HepG2 (cell line): ENCODE data around the gene FAM228A. TPM values are rescaled to one million over a fixed set of nuclear protein-coding genes. Genes with fewer than 3 reads are reported as not detected.

ENCODE experiments used
- CBX5 ChIP-seq: sonication (generic); formaldehyde crosslinking; IDR thresholded peaks from 2 replicates; pipeline ENCODE4 v1.4.0; 2020; ENCODE audit warnings: missing genetic modification reagents, borderline replicate concordance
- CHCHD3 ChIP-seq: sonication (generic); formaldehyde crosslinking; IDR thresholded peaks from 2 replicates; pipeline ENCODE4 v1.8.0; 2022; ENCODE audit warnings: mild to moderate bottlenecking, missing genetic modification reagents, moderate library complexity
- CSRNP2 ChIP-seq: sonication (generic); formaldehyde crosslinking; conservative IDR thresholded peaks from 2 replicates; pipeline ENCODE4 v1.8.0; 2022; ENCODE audit warnings: low read depth, missing genetic modification reagents
- GPBP1L1 ChIP-seq: sonication (generic); formaldehyde crosslinking; IDR thresholded peaks from 2 replicates; pipeline ENCODE4 v1.5.0; 2020; ENCODE audit warnings: mild to moderate bottlenecking, missing genetic modification reagents
- GPN1 ChIP-seq: sonication (generic); formaldehyde crosslinking; IDR thresholded peaks from 2 replicates; pipeline ENCODE4 v1.5.1; 2020; ENCODE audit warnings: missing genetic modification reagents, borderline replicate concordance
- HNRNPH1 ChIP-seq: fragments of 200-400 bp; formaldehyde crosslinking; optimal IDR thresholded peaks from 2 replicates; pipeline ENCODE3; 2017; ENCODE audit warnings: mild to moderate bottlenecking, low read depth, low read length
- IKZF1 ChIP-seq: fragments of 450-650 bp; IDR thresholded peaks from 2 replicates; pipeline ENCODE4 v1.7.1; 2016
- JDP2 ChIP-seq: sonication (generic); formaldehyde crosslinking; IDR thresholded peaks from 2 replicates; pipeline ENCODE4 v1.8.1; 2022; ENCODE audit warnings: missing genetic modification reagents, borderline replicate concordance
- KAT7 ChIP-seq: IDR thresholded peaks from 2 replicates; pipeline ENCODE4 v1.6.1; 2018; ENCODE audit warnings: borderline replicate concordance, missing compliant biosample characterization
- NBN ChIP-seq: fragments of 450-650 bp; conservative IDR thresholded peaks from 2 replicates; pipeline ENCODE4 v1.6.1; 2017
- PCBP2 ChIP-seq: fragments of 200-400 bp; formaldehyde crosslinking; optimal IDR thresholded peaks from 2 replicates; pipeline ENCODE3; 2018; ENCODE audit warnings: low read length, low read depth; ENCODE audit not compliant: poor library complexity, severe bottlenecking
- POGK ChIP-seq: sonication (generic); formaldehyde crosslinking; conservative IDR thresholded peaks from 2 replicates; pipeline ENCODE4 v1.8.0; 2022; ENCODE audit warnings: mild to moderate bottlenecking, moderate library complexity, missing genetic modification reagents
- PRPF4 ChIP-seq: fragments of 200-400 bp; formaldehyde crosslinking; IDR thresholded peaks from 2 replicates; pipeline ENCODE4 v1.6.1; 2016; ENCODE audit warnings: low read length, low read depth; ENCODE audit not compliant: poor library complexity, severe bottlenecking
- SIX1 ChIP-seq: sonication (generic); formaldehyde crosslinking; IDR thresholded peaks from 2 replicates; pipeline ENCODE4 v1.4.0; 2020; ENCODE audit warnings: missing genetic modification reagents, borderline replicate concordance
- TRIM24 ChIP-seq: sonication (generic); formaldehyde crosslinking; IDR thresholded peaks from 2 replicates; pipeline ENCODE4 v1.8.0; 2022; ENCODE audit warnings: mild to moderate bottlenecking, missing genetic modification reagents
- ZBTB8A ChIP-seq: sonication (generic); formaldehyde crosslinking; IDR thresholded peaks from 2 replicates; pipeline ENCODE4 v1.4.0; 2020; ENCODE audit warnings: mild to moderate bottlenecking, low read depth, missing genetic modification reagents, borderline replicate concordance
- ZFP90 ChIP-seq: sonication (generic); formaldehyde crosslinking; IDR thresholded peaks from 2 replicates; pipeline ENCODE4 v1.8.0; 2022; ENCODE audit warnings: missing genetic modification reagents, mild to moderate bottlenecking, inconsistent platforms, borderline replicate concordance
- ZMYM4 ChIP-seq: sonication (generic); formaldehyde crosslinking; IDR thresholded peaks from 2 replicates; pipeline ENCODE4 v1.8.1; 2023; ENCODE audit warnings: mild to moderate bottlenecking, missing genetic modification reagents
- ZNF205 ChIP-seq: IDR thresholded peaks from 2 replicates; pipeline ENCODE4 v1.6.1; 2018; ENCODE audit warnings: missing biosample characterization, missing genetic modification reagents
- ZNF256 ChIP-seq: sonication (generic); formaldehyde crosslinking; conservative IDR thresholded peaks from 2 replicates; pipeline ENCODE4 v1.4.0; 2020; ENCODE audit warnings: missing genetic modification reagents
- ZNF576 ChIP-seq: sonication (generic); formaldehyde crosslinking; IDR thresholded peaks from 2 replicates; pipeline ENCODE4 v1.4.0; 2020; ENCODE audit warnings: mild to moderate bottlenecking, missing genetic modification reagents
- polyA plus RNA-seq, 8 experiments: library from polyadenylated mRNA; depleted of rRNA in 3 of 8; stranded (reverse) in 7 of 8; unstranded in 1 of 8; fragments of >200 nt; fragmentation: Illumina TruSeq in 4 of 8; extraction: Trizol in 4 of 8; gene quantifications; 2 replicates each; pipeline versions ENCODE4 v1.2.1 to v1.2.3, GENCODE V29; 2011 to 2016; ENCODE audit warnings: low read depth in 4 of 8, missing spikeins in 1 of 8, mixed read lengths in 1 of 8; ENCODE audit not compliant: insufficient read depth in 1 of 8
- total RNA-seq, 5 experiments: library from RNA; depleted of rRNA; stranded (reverse); fragments of >200 nt; fragmentation: Illumina TruSeq; extraction: Trizol; gene quantifications; 2 replicates each; pipeline ENCODE4 v1.2.3, GENCODE V29; 2016; ENCODE audit warnings: low read depth in 1 of 5
- TF ChIP-seq, protein P1 (sequence below): sonication (generic); formaldehyde crosslinking; IDR thresholded peaks from 2 replicates; pipeline ENCODE4 v1.5.0; 2020; ENCODE audit warnings: missing genetic modification reagents, mild to moderate bottlenecking, borderline replicate concordance
- TF ChIP-seq, protein P2 (sequence below): sonication (generic); formaldehyde crosslinking; IDR thresholded peaks from 2 replicates; pipeline ENCODE4 v1.5.0; 2020; ENCODE audit warnings: mild to moderate bottlenecking, missing genetic modification reagents

Gene FAM228A
- total and polyA plus RNA-seq, 2 of the 13 experiments (the other 11 are each of a cell fraction or from before 2014, with no cell fraction given) = not detected

GRCh38 chr2:24164416-24164973, 10.4 kb upstream of the FAM228A start (continued):
- TF ChIP-seq ZNF205 (CRISPR knock-in tag) = 0 out of 2 replicates have a peak, but pooled peaks have one; percentile 19
- no peak for TF ChIP-seq PCBP2
- TF ChIP-seq, protein P1, sequence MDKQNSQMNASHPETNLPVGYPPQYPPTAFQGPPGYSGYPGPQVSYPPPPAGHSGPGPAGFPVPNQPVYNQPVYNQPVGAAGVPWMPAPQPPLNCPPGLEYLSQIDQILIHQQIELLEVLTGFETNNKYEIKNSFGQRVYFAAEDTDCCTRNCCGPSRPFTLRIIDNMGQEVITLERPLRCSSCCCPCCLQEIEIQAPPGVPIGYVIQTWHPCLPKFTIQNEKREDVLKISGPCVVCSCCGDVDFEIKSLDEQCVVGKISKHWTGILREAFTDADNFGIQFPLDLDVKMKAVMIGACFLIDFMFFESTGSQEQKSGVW (CRISPR knock-in tag) = no peak
- no peak for TF ChIP-seq PRPF4
- no peak for TF ChIP-seq HNRNPH1
- TF ChIP-seq KAT7 (CRISPR knock-in tag) = no peak
- no peak for TF ChIP-seq IKZF1
- TF ChIP-seq, protein P2, sequence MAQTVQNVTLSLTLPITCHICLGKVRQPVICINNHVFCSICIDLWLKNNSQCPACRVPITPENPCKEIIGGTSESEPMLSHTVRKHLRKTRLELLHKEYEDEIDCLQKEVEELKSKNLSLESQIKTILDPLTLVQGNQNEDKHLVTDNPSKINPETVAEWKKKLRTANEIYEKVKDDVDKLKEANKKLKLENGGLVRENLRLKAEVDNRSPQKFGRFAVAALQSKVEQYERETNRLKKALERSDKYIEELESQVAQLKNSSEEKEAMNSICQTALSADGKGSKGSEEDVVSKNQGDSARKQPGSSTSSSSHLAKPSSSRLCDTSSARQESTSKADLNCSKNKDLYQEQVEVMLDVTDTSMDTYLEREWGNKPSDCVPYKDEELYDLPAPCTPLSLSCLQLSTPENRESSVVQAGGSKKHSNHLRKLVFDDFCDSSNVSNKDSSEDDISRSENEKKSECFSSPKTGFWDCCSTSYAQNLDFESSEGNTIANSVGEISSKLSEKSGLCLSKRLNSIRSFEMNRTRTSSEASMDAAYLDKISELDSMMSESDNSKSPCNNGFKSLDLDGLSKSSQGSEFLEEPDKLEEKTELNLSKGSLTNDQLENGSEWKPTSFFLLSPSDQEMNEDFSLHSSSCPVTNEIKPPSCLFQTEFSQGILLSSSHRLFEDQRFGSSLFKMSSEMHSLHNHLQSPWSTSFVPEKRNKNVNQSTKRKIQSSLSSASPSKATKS (CRISPR knock-in tag) = no peak
- TF ChIP-seq CBX5 (CRISPR knock-in tag) = 0 out of 2 replicates have a peak, but pooled peaks have one; percentile 33
- TF ChIP-seq JDP2 (CRISPR knock-in tag) = no peak
- TF ChIP-seq ZNF256 = no peak
- peak; percentile 72; the same call in 1 of the 2 replicates for TF ChIP-seq ZMYM4 (CRISPR knock-in tag)
- no peak for TF ChIP-seq ZNF576 (CRISPR knock-in tag)
- no peak for TF ChIP-seq GPBP1L1
- TF ChIP-seq ZBTB8A (CRISPR knock-in tag) = no peak
- no peak for TF ChIP-seq CSRNP2
- TF ChIP-seq ZFP90 (CRISPR knock-in tag) = 0 out of 2 replicates have a peak, but pooled peaks have one; percentile 49
- TF ChIP-seq TRIM24 (CRISPR knock-in tag) = no peak
- TF ChIP-seq NBN = no peak
- TF ChIP-seq SIX1 (CRISPR knock-in tag) = no peak
- TF ChIP-seq CHCHD3 = no peak
- no peak for TF ChIP-seq GPN1 (CRISPR knock-in tag)
- no peak; the same call in 1 of the 2 replicates for TF ChIP-seq POGK (CRISPR knock-in tag)
